PC-9 (cell line): ENCODE results near the gene JUP. TPM values are rescaled to one million over a fixed set of nuclear protein-coding genes. Genes with fewer than 3 reads are reported as not detected.
A peak's percentile ranks its signal among the peaks of the same experiment; 100 is the strongest.

ENCODE experiments used
- BruUV-seq: library from RNA; stranded (reverse); fragments of 400-500 nt; replicated peaks from 2 replicates; lab custom pipeline; 2021; lab: Mats Ljungman, UMichigan
- CTCF ChIA-PET: fragments of 300-600 bp; sonication (Branson Sonifier 250); formaldehyde crosslinking; loops from one replicate; lab custom pipeline; 2022; ENCODE audit warnings: antibody characterized with exemption; lab: Charles Lee
- POLR2A ChIA-PET: fragments of 300-600 bp; sonication (Branson Sonifier 250); formaldehyde crosslinking; loops from one replicate; lab custom pipeline; 2022; ENCODE audit warnings: antibody characterized with exemption; ENCODE audit not compliant: unreplicated experiment; lab: Charles Lee
- DNase-seq, 2 experiments: peaks; one replicate each; pipeline versions ENCODE4 v3.0.0 to v3.0.0-alpha.2; 2015 to 2022; ENCODE audit warnings: mixed read lengths in 1 of 2
- H2AFZ ChIP-seq: fragments of 200-600 bp; sonication (generic); 2 replicates; pipeline ENCODE4 v1.8.1; 2017; ENCODE audit warnings: antibody characterized with exemption
- H3F3A ChIP-seq: fragments of 200-600 bp; sonication (generic); 2 replicates; pipeline ENCODE4 v1.8.1; 2017; ENCODE audit warnings: antibody characterized with exemption, mild to moderate bottlenecking, low read depth; ENCODE audit not compliant: insufficient read depth
- H3K27ac ChIP-seq: fragments of 200-600 bp; sonication (generic); 2 replicates; pipeline ENCODE4 v1.6.1; 2016; ENCODE audit warnings: mixed run types
- H3K27me3 ChIP-seq: fragments of 200-600 bp; sonication (generic); 2 replicates; pipeline ENCODE4 v1.6.1; 2016; ENCODE audit warnings: low read depth, mixed run types; ENCODE audit not compliant: insufficient read depth
- H3K36me3 ChIP-seq: fragments of 200-600 bp; sonication (generic); 2 replicates; pipeline ENCODE4 v1.6.1; 2016; ENCODE audit warnings: low read depth, mixed run types
- H3K4me1 ChIP-seq: fragments of 200-600 bp; sonication (generic); replicated peaks from 2 replicates; pipeline ENCODE4 v1.6.1; 2016; ENCODE audit warnings: mixed run types; ENCODE audit not compliant: insufficient read depth
- H3K4me2 ChIP-seq: fragments of 200-600 bp; sonication (generic); 2 replicates; pipeline ENCODE4 v1.6.1; 2017; ENCODE audit warnings: mixed run types
- H3K4me3 ChIP-seq: fragments of 200-600 bp; sonication (generic); 2 replicates; pipeline ENCODE4 v1.6.1; 2016; ENCODE audit warnings: mixed run types
- H3K79me2 ChIP-seq: fragments of 200-600 bp; sonication (generic); 2 replicates; pipeline ENCODE4 v1.6.1; 2017; ENCODE audit warnings: low read depth, mixed run types
- H3K9me2 ChIP-seq: fragments of 200-600 bp; sonication (generic); 2 replicates; pipeline ENCODE4 v1.8.1; 2017; ENCODE audit warnings: mild to moderate bottlenecking; ENCODE audit not compliant: insufficient read depth
- H3K9me3 ChIP-seq: fragments of 200-600 bp; sonication (generic); 2 replicates; pipeline ENCODE4 v1.8.1; 2016; ENCODE audit warnings: low read depth; ENCODE audit not compliant: insufficient read depth
- H4K20me1 ChIP-seq: fragments of 200-600 bp; sonication (generic); 2 replicates; pipeline ENCODE4 v1.8.1; 2017; ENCODE audit not compliant: insufficient read depth
- EZH2 ChIP-seq: fragments of 200-600 bp; sonication (generic); IDR thresholded peaks from 2 replicates; pipeline ENCODE4 v1.8.0; 2017; ENCODE audit warnings: antibody characterized with exemption, low read depth
- intact Hi-C: fragments of 100-400 bp; cut with micrococcal nuclease; formaldehyde crosslinking; loops from one replicate; pipeline ENCODE4 v1.10.0; 2022; ENCODE audit not compliant: unreplicated experiment
- total RNA-seq: library from RNA; stranded (reverse); gene quantifications from 2 replicates; pipeline ENCODE4 v1.2.3, GENCODE V29; 2021
- TF ChIP-seq, protein P1 (sequence below): fragments of 200-600 bp; sonication (generic); conservative IDR thresholded peaks from 2 replicates; pipeline ENCODE4 v1.6.1; 2017; ENCODE audit warnings: mixed run types, antibody characterized with exemption, mild to moderate bottlenecking, moderate library complexity

JUP gene
- total RNA-seq, 1 experiment from 2014 or later: 259 TPM

- TF ChIP-seq, protein P1, sequence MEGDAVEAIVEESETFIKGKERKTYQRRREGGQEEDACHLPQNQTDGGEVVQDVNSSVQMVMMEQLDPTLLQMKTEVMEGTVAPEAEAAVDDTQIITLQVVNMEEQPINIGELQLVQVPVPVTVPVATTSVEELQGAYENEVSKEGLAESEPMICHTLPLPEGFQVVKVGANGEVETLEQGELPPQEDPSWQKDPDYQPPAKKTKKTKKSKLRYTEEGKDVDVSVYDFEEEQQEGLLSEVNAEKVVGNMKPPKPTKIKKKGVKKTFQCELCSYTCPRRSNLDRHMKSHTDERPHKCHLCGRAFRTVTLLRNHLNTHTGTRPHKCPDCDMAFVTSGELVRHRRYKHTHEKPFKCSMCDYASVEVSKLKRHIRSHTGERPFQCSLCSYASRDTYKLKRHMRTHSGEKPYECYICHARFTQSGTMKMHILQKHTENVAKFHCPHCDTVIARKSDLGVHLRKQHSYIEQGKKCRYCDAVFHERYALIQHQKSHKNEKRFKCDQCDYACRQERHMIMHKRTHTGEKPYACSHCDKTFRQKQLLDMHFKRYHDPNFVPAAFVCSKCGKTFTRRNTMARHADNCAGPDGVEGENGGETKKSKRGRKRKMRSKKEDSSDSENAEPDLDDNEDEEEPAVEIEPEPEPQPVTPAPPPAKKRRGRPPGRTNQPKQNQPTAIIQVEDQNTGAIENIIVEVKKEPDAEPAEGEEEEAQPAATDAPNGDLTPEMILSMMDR: no peak
- TF ChIP-seq EZH2: no peak
- ChIA-PET CTCF (interaction anchor here (0.7 kb wide), 1 partner anchor 228 kb away, joined by 4 read pairs; no protein-coding TSS in a partner anchor), POLR2A (interaction anchor here (0.7 to 1.0 kb wide), 2 partner anchors 27 to 995 kb away, joined by 4 to 19 read pairs; no protein-coding TSS in a partner anchor)
- H3K79me2 ChIP-seq: peaks cover 53% of the 10 kb centered on the region
- peak overlapping the region; percentile 84 for H2AFZ ChIP-seq
- no peak for DNase-seq
- no peak overlapping the region for H3K27ac ChIP-seq
- no peaks in the 10 kb centered on the region for H4K20me1 ChIP-seq
- peak overlapping the region; percentile 94 for H3K4me3 ChIP-seq
- H3F3A ChIP-seq: peaks cover 12% of the 10 kb centered on the region
- H3K9me2 ChIP-seq: no peaks in the 10 kb centered on the region
- peaks cover 27% of the 10 kb centered on the region for H3K4me1 ChIP-seq
- H3K9me3 ChIP-seq: no peaks in the 10 kb centered on the region
- peak overlapping the region; percentile 80 for H3K4me2 ChIP-seq
- H3K27me3 ChIP-seq: no peaks in the 10 kb centered on the region
- intact Hi-C loops: no loop called here
- 0 out of 2 replicates have a peak, but pooled peaks cover 4% of the 10 kb centered on the region for H3K36me3 ChIP-seq
- TSS peak; percentile 57 for BruUV-seq
Measured at GRCh38 chr17:41813152-41813680, 26.7 kb upstream of the JUP start.

GRCh38 chr17:41812381-41813151, 26.1 kb upstream of the JUP start, which contains the start of gene FKBP10:
Gene FKBP10, plus strand, starts transcription at chr17:41813004. Its CDS starts 31 bp downstream, at chr17:41813035.
- ChIA-PET POLR2A (interaction anchor here (0.7 to 1.0 kb wide), 3 partner anchors 27 to 994 kb away, joined by 4 to 19 read pairs (median 6); partner anchors contain the start of gene HAP1), CTCF (interaction anchor here (0.6 to 0.7 kb wide), 2 partner anchors 10 to 227 kb away, joined by 3 to 4 read pairs; no protein-coding TSS in a partner anchor)
- peak; percentile 80 to 81 for DNase-seq
- no peaks in the 10 kb centered on the region for H3K9me3 ChIP-seq
- H3K4me3 ChIP-seq: peak within 1 kb of the TSS; percentile 94
- intact Hi-C loops: loop anchor here (1.0 kb wide), 1 partner anchor 40 kb away; no protein-coding TSS in a partner anchor
- peak within 1 kb of the TSS; percentile 80 for H3K4me2 ChIP-seq
- no peaks in the 10 kb centered on the region for H3K27me3 ChIP-seq
- TF ChIP-seq, protein P1: no peak
- no peak for TF ChIP-seq EZH2
- 0 out of 2 replicates have a peak, but pooled peaks cover 7% of the 10 kb centered on the region for H3K36me3 ChIP-seq
- H3K79me2 ChIP-seq: peaks cover 55% of the 10 kb centered on the region
- 0 out of 2 replicates have a peak within 1 kb of the TSS, but pooled peaks have one; percentile 22 for H3K27ac ChIP-seq
- no peaks in the 10 kb centered on the region for H4K20me1 ChIP-seq
- no TSS peak for BruUV-seq
- peak within 1 kb of the TSS; percentile 84 for H2AFZ ChIP-seq
- H3K9me2 ChIP-seq: no peaks in the 10 kb centered on the region
- H3F3A ChIP-seq: peaks cover 12% of the 10 kb centered on the region
- H3K4me1 ChIP-seq: peaks cover 27% of the 10 kb centered on the region
